Muscle of back (tissue), 11 donors: ENCODE data around the gene IBA57. TPM values are rescaled to one million over a fixed set of nuclear protein-coding genes. Genes with fewer than 3 reads are reported as not detected.
A peak's percentile ranks its signal among the peaks of the same experiment; 100 is the strongest.

Source experiments
- DNase-seq, 3 donors: peaks; one replicate each; pipeline versions ENCODE4 v3.0.0 to v3.0.0-alpha.2; 2013
- polyA plus RNA-seq, 10 donors: library from polyadenylated mRNA; unstranded; fragments of 120-200 nt; gene quantifications; one replicate each; pipeline ENCODE4 v1.2.1, GENCODE V29; 2013; ENCODE audit not compliant: insufficient read length in 10 of 10

Gene IBA57
- polyA plus RNA-seq, 10 donors = 3.6 to 5.7 (median 4.3) TPM

- no peak for DNase-seq
Observed at GRCh38 chr1:228155596-228156514, 9.7 kb upstream of the IBA57 start.

GRCh38 chr1:228156515-228156881, 9.1 kb upstream of the IBA57 start:
- no peak for DNase-seq

GRCh38 chr1:228156941-228157728, 8.5 kb upstream of the IBA57 start:
- no peak for DNase-seq

GRCh38 chr1:228157729-228158126, 7.9 kb upstream of the IBA57 start:
- DNase-seq = no peak

GRCh38 chr1:228158151-228159007, 7.2 kb upstream of the IBA57 start:
- DNase-seq = no peak

GRCh38 chr1:228159008-228159665, 6.5 kb upstream of the IBA57 start:
- no peak for DNase-seq

GRCh38 chr1:228160201-228160761, 5.3 kb upstream of the IBA57 start:
- no peak for DNase-seq

GRCh38 chr1:228161362-228161761, 4.2 kb upstream of the IBA57 start:
- no peak for DNase-seq

GRCh38 chr1:228161866-228162265, 3.7 kb upstream of the IBA57 start:
- DNase-seq = no peak

GRCh38 chr1:228162286-228163006, 3.2 kb upstream of the IBA57 start:
- peak in 1 of 3 donors; percentile 59 for DNase-seq

- DNase-seq = peak in 1 of 3 donors; percentile 63
Observed at GRCh38 chr1:228163007-228163753, 2.4 kb upstream of the IBA57 start.

GRCh38 chr1:228163776-228164519, 1.7 kb upstream of the IBA57 start:
- DNase-seq = no peak

GRCh38 chr1:228164561-228165371, 838 bp upstream of the IBA57 start:
- no peak for DNase-seq

GRCh38 chr1:228166170-228166936, 749 bp downstream of the IBA57 start:
- peak; percentile 56 to 85 (median 75) for DNase-seq

GRCh38 chr1:228168563-228169270, 3.1 kb downstream of the IBA57 start:
- DNase-seq = no peak

- no peak for DNase-seq
Observed at GRCh38 chr1:228169345-228169744, 3.7 kb downstream of the IBA57 start.
